ENCODE results near the gene CAMK1D. TPM values are rescaled to one million over a fixed set of nuclear protein-coding genes. Genes with fewer than 3 reads are reported as not detected.

The CAMK1D gene
- total and polyA plus RNA-seq, 4 experiments from 2014 or later: 5.2 to 22.2 (median 19.4) TPM

DNA sequence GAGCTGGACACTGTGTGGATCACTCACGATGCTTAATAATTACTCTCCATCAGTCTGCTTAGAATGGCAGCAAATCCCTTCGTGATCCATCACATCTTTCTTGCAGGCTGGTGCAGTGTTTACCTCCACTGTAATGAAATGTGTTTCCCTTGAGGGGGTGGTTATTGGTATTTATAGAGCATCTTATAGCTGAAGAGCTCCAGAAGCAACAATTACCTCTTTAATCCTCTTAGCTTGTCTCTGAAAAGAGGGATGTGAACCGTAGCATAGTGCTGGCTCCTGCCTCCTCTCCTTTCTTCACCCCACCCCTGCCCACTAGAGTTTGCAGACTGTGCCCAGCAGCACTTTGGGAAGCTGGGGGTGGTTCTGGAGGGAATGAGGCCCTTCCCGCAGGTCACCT, 132.6 kb downstream of the CAMK1D start:
- Mint-ChIP-seq H3K36me3 (peaks cover 6 to 18% of the 10 kb centered on the region in 2 donors), H3K27me3 (no peaks in the 10 kb centered on the region), H3K4me3 (no peak overlapping the region), H3K4me1 (peaks cover 19 to 36% (median 27%) of the 10 kb centered on the region in 4 donors), H3K27ac (no peak overlapping the region), H3K9me3 (no peaks in the 10 kb centered on the region)
- H3K4me1 ChIP-seq (ENCODE audit: insufficient read depth, low read length): peaks cover 13% of the 10 kb centered on the region
- POLR2A ChIA-PET (ENCODE audit: partially characterized antibody): no interaction called here
- no peak overlapping the region for H3K4me3 ChIP-seq (ENCODE audit: low read length in 2 of 2)
- no peak for DNase-seq
- no peaks in the 10 kb centered on the region for H3K27me3 ChIP-seq (ENCODE audit: insufficient read depth, low read length)
- no peaks in the 10 kb centered on the region for H3K9me3 ChIP-seq (ENCODE audit: control insufficient read depth in 1 of 2, low read length in 2 of 2)
- intact Hi-C loops (cut with micrococcal nuclease): no loop called here
- CTCF ChIA-PET (ENCODE audit: partially characterized antibody): interaction anchor here (6.1 kb wide), 1 partner anchor 218 kb away, joined by 48 read pairs; no protein-coding TSS in a partner anchor
- H3K36me3 ChIP-seq (ENCODE audit: insufficient read depth, low read length): no peaks in the 10 kb centered on the region
- no peak overlapping the region for H3K27ac ChIP-seq (ENCODE audit: low read depth, low read length)

DNA sequence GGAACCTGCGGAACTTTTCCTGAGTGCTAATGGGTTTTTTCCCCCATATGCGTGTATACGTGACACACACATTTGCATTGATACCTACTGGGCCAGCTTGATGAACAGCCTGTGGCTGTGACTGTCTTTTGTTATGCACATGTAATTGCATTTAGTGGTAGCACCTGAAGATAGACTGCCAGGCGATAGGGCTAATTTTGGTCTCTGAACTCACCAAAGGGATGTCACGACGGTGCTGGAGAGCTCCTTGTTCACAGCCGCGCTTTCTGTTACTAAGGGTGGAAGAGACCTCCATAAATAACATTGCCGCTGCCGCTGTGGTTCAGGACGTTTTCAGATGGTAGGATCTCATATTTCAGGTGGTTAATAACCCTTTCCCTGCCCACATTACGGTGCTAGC, 133.2 kb downstream of the CAMK1D start:
- intact Hi-C loops (cut with micrococcal nuclease): no loop called here
- Histone ChIP-seq H3K9me3 (ENCODE audit: control insufficient read depth in 1 of 2, low read length in 2 of 2) (no peaks in the 10 kb centered on the region), H3K27ac (ENCODE audit: low read depth, low read length) (no peak overlapping the region), H3K4me3 (ENCODE audit: low read length in 2 of 2) (no peak overlapping the region), H3K36me3 (ENCODE audit: insufficient read depth, low read length) (no peaks in the 10 kb centered on the region), H3K27me3 (ENCODE audit: insufficient read depth, low read length) (no peaks in the 10 kb centered on the region), H3K4me1 (ENCODE audit: insufficient read depth, low read length) (peaks cover 13% of the 10 kb centered on the region)
- no peak for DNase-seq
- peak overlapping the region in 1 of 7 donors; percentile 50 for H3K27ac Mint-ChIP-seq
- H3K36me3 Mint-ChIP-seq: peaks cover 6 to 16% of the 10 kb centered on the region in 2 donors
- H3K9me3 Mint-ChIP-seq: no peaks in the 10 kb centered on the region
- H3K4me3 Mint-ChIP-seq: no peak overlapping the region
- peaks cover 19 to 37% (median 28%) of the 10 kb centered on the region in 4 donors for H3K4me1 Mint-ChIP-seq
- POLR2A ChIA-PET (ENCODE audit: partially characterized antibody): no interaction called here
- CTCF ChIA-PET (ENCODE audit: partially characterized antibody): interaction anchor here (6.1 kb wide), 1 partner anchor 219 kb away, joined by 48 read pairs; no protein-coding TSS in a partner anchor
- no peaks in the 10 kb centered on the region for H3K27me3 Mint-ChIP-seq

DNA sequence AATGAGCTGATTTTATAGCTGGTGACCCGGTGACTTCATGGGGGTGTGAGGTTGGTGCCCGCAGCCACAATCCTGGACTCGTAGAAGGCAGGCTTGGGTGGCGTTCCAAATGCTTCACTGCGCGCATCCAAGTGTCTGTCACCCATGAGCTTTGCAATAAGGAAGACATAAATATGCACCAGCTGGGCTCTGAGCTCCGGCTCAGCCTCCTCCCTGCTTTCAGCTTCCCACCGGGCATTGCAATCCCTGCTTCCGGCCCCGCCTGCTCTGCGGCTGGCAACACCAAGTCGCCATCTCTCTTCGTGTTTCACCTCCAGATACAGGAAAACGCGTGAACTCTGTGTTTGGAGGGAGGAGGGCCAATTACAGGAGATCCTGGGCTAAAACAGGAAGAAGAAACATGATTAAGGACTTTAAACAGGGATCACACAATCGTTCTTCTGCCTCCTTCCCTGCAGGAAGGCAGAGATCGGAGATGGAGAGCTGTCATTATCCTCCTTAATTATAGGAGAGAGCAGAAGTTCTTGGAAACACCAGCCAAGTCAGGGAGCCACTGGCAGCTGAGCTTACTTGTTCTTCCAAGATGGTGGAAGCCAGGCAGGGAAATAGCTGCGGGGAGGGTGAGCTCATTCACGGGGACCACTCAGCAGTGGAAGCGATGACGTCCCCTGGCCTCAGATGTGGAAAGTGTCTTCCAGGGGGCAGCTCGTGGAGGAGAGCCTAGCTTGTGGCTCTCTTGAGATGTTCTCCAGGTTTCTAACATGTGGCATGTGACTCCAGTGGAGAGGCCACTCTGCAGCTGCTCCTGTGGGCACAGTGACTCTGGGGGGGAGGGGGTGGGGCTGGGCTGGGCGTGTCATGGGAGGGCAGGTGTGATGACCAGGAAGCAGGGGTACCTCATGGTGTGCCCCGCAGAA, 134.9 kb downstream of the CAMK1D start:
- peak overlapping the region in 3 of 7 donors; percentile 80 to 83 (median 80) for H3K27ac Mint-ChIP-seq

DNA sequence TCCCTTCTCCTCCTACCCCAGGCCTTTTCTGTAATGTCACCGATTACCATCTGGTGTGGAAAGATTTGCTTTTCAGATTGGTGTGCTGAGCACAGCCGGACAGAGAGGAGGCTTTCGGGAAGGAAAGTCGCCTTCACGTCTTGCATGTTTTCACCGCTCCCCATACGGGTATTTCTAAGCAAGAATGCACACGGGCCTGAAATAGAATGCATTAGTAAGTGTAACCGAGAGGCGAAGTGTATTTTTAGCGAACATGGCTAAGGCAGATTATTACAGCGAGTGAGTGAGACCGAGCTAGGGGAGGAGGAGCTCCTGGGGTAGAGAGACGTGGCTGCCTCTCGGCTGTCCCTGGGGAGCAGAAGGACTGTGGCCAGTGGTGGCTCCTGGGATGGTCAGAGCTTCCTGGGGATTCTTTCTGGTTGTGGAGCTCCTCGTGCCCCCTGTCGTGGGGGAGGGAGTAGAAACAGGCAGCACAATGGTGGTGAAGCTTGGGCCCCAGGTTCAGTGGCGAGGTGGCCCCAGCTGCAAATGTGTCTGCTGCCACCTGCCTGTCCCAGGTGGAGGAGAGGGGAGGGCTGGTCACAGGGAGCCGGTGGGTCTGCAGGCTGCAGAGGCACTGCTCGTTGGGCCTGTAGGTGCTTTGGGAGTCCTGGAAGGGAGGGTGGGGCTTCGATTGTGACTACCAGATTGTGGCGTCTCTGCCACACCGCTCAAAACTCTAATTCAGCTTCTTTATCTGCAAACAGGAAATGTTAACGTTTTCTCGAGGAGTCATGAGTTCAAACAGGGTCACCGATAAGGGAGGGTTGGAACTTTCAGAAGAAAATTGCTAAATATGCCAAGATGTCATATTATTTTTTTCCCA, 135.8 kb downstream of the CAMK1D start:
- Mint-ChIP-seq H3K27ac (peak overlapping the region in 6 of 7 donors; percentile 25 to 78 (median 64)), H3K4me3 (peak overlapping the region in 4 of 8 donors; percentile 2 to 51 (median 48)), H3K36me3 (peaks cover 4 to 16% of the 10 kb centered on the region in 2 donors), H3K27me3 (no peaks in the 10 kb centered on the region), H3K4me1 (peaks cover 20 to 37% (median 27%) of the 10 kb centered on the region in 4 donors), H3K9me3 (peaks cover 0 to 2% (median 0%) of the 10 kb centered on the region in 8 donors)
- intact Hi-C loops (cut with micrococcal nuclease): loop anchor here (1.0 kb wide), 1 partner anchor 221 kb away; no protein-coding TSS in a partner anchor
- peak in 4 of 5 donors; percentile 11 to 22 (median 14) for DNase-seq
- H3K27ac ChIP-seq (ENCODE audit: low read depth, low read length): no peak overlapping the region
- H3K4me1 ChIP-seq (ENCODE audit: insufficient read depth, low read length): peaks cover 13% of the 10 kb centered on the region
- H3K9me3 ChIP-seq (ENCODE audit: control insufficient read depth in 1 of 2, low read length in 2 of 2): no peaks in the 10 kb centered on the region
- CTCF ChIA-PET (ENCODE audit: partially characterized antibody): interaction anchor here (0.6 to 6.1 kb wide), 10 partner anchors 9 to 271 kb away, joined by 3 to 48 read pairs (median 5); no protein-coding TSS in a partner anchor
- no peak overlapping the region for H3K4me3 ChIP-seq (ENCODE audit: low read length in 2 of 2)
- POLR2A ChIA-PET (ENCODE audit: partially characterized antibody): interaction anchor here (1.1 to 1.6 kb wide), 2 partner anchors 8 to 120 kb away, joined by 4 read pairs; no protein-coding TSS in a partner anchor
- H3K36me3 ChIP-seq (ENCODE audit: insufficient read depth, low read length): no peaks in the 10 kb centered on the region
- H3K27me3 ChIP-seq (ENCODE audit: insufficient read depth, low read length): no peaks in the 10 kb centered on the region

More for the DNA sequence above, 134.9 kb downstream of the CAMK1D start:
- H3K36me3 ChIP-seq (ENCODE audit: insufficient read depth, low read length): no peaks in the 10 kb centered on the region
- Mint-ChIP-seq H3K9me3 (peaks cover 0 to 2% (median 0%) of the 10 kb centered on the region in 8 donors), H3K27me3 (no peaks in the 10 kb centered on the region), H3K4me3 (peak overlapping the region in 1 of 8 donors; percentile 51), H3K36me3 (peaks cover 6 to 16% of the 10 kb centered on the region in 2 donors), H3K4me1 (peaks cover 19 to 32% (median 26%) of the 10 kb centered on the region in 4 donors)
- no peaks in the 10 kb centered on the region for H3K27me3 ChIP-seq (ENCODE audit: insufficient read depth, low read length)
- ChIA-PET CTCF (ENCODE audit: partially characterized antibody) (interaction anchor here (0.9 to 6.1 kb wide), 7 partner anchors 8 to 270 kb away, joined by 3 to 48 read pairs (median 6); no protein-coding TSS in a partner anchor), POLR2A (ENCODE audit: partially characterized antibody) (interaction anchor here (1.1 to 1.6 kb wide), 2 partner anchors 9 to 121 kb away, joined by 4 read pairs; no protein-coding TSS in a partner anchor)
- no peak for DNase-seq
- peaks cover 13% of the 10 kb centered on the region for H3K4me1 ChIP-seq (ENCODE audit: insufficient read depth, low read length)
- no peak overlapping the region for H3K27ac ChIP-seq (ENCODE audit: low read depth, low read length)
- H3K9me3 ChIP-seq (ENCODE audit: control insufficient read depth in 1 of 2, low read length in 2 of 2): no peaks in the 10 kb centered on the region
- no peak overlapping the region for H3K4me3 ChIP-seq (ENCODE audit: low read length in 2 of 2)
- intact Hi-C loops (cut with micrococcal nuclease): no loop called here

DNA sequence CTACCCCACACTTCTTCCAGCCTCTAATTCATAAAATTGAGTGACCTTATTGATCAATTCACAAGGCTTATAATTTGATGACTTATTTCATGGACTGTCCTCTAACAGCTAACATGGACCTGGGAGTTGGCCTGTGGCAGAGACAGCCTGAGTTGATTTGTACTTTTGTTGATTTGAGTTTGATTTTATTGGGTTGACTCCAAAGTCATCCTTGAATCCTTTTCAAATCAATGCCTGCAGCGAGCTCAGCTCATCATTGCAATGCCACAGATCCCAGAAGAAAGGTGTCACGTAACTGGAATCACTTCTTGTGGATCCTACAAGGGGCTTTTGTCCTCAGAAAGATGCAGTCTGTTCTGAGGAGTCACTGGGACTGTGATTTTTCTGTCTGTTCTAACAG, 138.0 kb downstream of the CAMK1D start:
- ChIA-PET CTCF (ENCODE audit: partially characterized antibody) (interaction anchor here (1.2 to 6.1 kb wide), 3 partner anchors 169 to 272 kb away, joined by 3 to 48 read pairs (median 8); no protein-coding TSS in a partner anchor), POLR2A (ENCODE audit: partially characterized antibody) (no interaction called here)
- H3K27ac ChIP-seq (ENCODE audit: low read depth, low read length): no peak overlapping the region
- H3K27me3 Mint-ChIP-seq: no peaks in the 10 kb centered on the region
- peaks cover 13% of the 10 kb centered on the region for H3K4me1 ChIP-seq (ENCODE audit: insufficient read depth, low read length)
- intact Hi-C loops (cut with micrococcal nuclease): no loop called here
- no peaks in the 10 kb centered on the region for H3K9me3 ChIP-seq (ENCODE audit: control insufficient read depth in 1 of 2, low read length in 2 of 2)
- no peak overlapping the region for H3K4me3 ChIP-seq (ENCODE audit: low read length in 2 of 2)
- DNase-seq: no peak
- peaks cover 0 to 7% of the 10 kb centered on the region in 2 donors for H3K36me3 Mint-ChIP-seq
- H3K4me1 Mint-ChIP-seq: peaks cover 22 to 41% (median 28%) of the 10 kb centered on the region in 4 donors
- H3K27me3 ChIP-seq (ENCODE audit: insufficient read depth, low read length): no peaks in the 10 kb centered on the region
- no peak overlapping the region for H3K4me3 Mint-ChIP-seq
- peaks cover 0 to 2% (median 0%) of the 10 kb centered on the region in 8 donors for H3K9me3 Mint-ChIP-seq
- H3K36me3 ChIP-seq (ENCODE audit: insufficient read depth, low read length): no peaks in the 10 kb centered on the region
- H3K27ac Mint-ChIP-seq: peak overlapping the region in 4 of 7 donors; percentile 9 to 70 (median 19)

DNA sequence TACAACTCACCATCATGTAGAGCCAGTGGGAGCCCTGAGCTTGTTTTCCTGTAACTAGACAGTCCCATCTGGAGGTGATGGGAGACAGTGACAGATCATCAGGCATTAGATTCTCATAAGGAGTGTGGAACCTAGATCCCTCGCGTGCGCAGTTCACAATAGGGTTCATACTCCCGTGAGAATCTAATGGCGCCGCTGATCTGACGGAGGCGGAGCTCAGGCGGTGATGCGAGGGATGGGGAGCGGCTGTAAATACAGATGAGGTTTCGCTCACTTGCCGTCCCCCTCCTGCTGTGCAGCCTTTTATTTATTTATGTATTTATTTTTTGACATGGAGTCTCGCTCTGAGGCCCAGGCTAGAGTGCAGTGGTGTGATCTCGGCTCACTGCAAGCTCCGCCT, 139.3 kb downstream of the CAMK1D start:
- Mint-ChIP-seq H3K27me3 (no peaks in the 10 kb centered on the region), H3K4me1 (peaks cover 22 to 39% (median 26%) of the 10 kb centered on the region in 4 donors), H3K4me3 (no peak overlapping the region), H3K36me3 (peaks cover 0 to 7% of the 10 kb centered on the region in 2 donors), H3K9me3 (peaks cover 0 to 2% (median 0%) of the 10 kb centered on the region in 8 donors), H3K27ac (no peak overlapping the region)
- CTCF ChIA-PET (ENCODE audit: partially characterized antibody): no interaction called here
- intact Hi-C loops (cut with micrococcal nuclease): no loop called here
- POLR2A ChIA-PET (ENCODE audit: partially characterized antibody): no interaction called here
- Histone ChIP-seq H3K4me1 (ENCODE audit: insufficient read depth, low read length) (peaks cover 13% of the 10 kb centered on the region), H3K27ac (ENCODE audit: low read depth, low read length) (no peak overlapping the region), H3K9me3 (ENCODE audit: control insufficient read depth in 1 of 2, low read length in 2 of 2) (no peaks in the 10 kb centered on the region), H3K4me3 (ENCODE audit: low read length in 2 of 2) (no peak overlapping the region), H3K27me3 (ENCODE audit: insufficient read depth, low read length) (no peaks in the 10 kb centered on the region), H3K36me3 (ENCODE audit: insufficient read depth, low read length) (no peaks in the 10 kb centered on the region)
- no peak for DNase-seq
